ENCODE results near the gene ABCA7.

- TF ChIP-seq EP300 (IDR thresholded peaks at IDR 0.05; ENCODE audit: borderline replicate concordance in 1 of 2, low read depth in 2 of 2, low read length in 2 of 2) (no peak), TCF12 (IDR thresholded peaks at IDR 0.05; ENCODE audit: low read depth, low read length) (no peak), YY1 (IDR thresholded peaks at IDR 0.05; ENCODE audit: low read depth, low read length) (no peak), CHD1 (IDR thresholded peaks at IDR 0.05; ENCODE audit: low read depth, low read length) (no peak), POLR2AphosphoS5 (IDR thresholded peaks at IDR 0.05; ENCODE audit: low read depth, low read length) (no peak), CTCF (IDR thresholded peaks at IDR 0.05; ENCODE audit: control extremely low read depth in 1 of 3, insufficient read depth in 1 of 3, low read depth in 1 of 3, low read length in 3 of 3) (no peak), RAD21 (IDR thresholded peaks at IDR 0.05 in 1 of 2, conservative IDR thresholded peaks at IDR 0.05 in 1 of 2; ENCODE audit: low read depth in 2 of 2, low read length in 2 of 2) (no peak), SP1 (IDR thresholded peaks at IDR 0.05; ENCODE audit: low read depth, low read length) (no peak), KDM1A (IDR thresholded peaks at IDR 0.05; ENCODE audit: borderline replicate concordance, low read length) (no peak), POLR2A (IDR thresholded peaks at IDR 0.05; ENCODE audit: control extremely low read depth in 1 of 2, low read depth in 2 of 2, low read length in 2 of 2) (no peak), BACH1 (IDR thresholded peaks at IDR 0.05; ENCODE audit: low read length) (no peak), SRF (IDR thresholded peaks at IDR 0.05; ENCODE audit: low read depth, low read length) (no peak)
- TF ChIP-seq, protein P1, sequence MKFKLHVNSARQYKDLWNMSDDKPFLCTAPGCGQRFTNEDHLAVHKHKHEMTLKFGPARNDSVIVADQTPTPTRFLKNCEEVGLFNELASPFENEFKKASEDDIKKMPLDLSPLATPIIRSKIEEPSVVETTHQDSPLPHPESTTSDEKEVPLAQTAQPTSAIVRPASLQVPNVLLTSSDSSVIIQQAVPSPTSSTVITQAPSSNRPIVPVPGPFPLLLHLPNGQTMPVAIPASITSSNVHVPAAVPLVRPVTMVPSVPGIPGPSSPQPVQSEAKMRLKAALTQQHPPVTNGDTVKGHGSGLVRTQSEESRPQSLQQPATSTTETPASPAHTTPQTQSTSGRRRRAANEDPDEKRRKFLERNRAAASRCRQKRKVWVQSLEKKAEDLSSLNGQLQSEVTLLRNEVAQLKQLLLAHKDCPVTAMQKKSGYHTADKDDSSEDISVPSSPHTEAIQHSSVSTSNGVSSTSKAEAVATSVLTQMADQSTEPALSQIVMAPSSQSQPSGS (IDR thresholded peaks at IDR 0.05; ENCODE audit: low read length) = no peak
Measured at GRCh38 chr19:1010586-1011510, 29.1 kb upstream of the ABCA7 start.
